Keratinocyte (primary cell): ENCODE data around the gene LRP1B. TPM values are rescaled to one million over a fixed set of nuclear protein-coding genes. Genes with fewer than 3 reads are reported as not detected.

ENCODE experiments used
- DNase-seq: peaks from one replicate; pipeline ENCODE4 v3.0.0-alpha.2; 2011; ENCODE audit warnings: low read depth, missing footprints, low spot score
- FAIRE-seq: peaks from 2 replicates; lab custom pipeline; 2011; peaks lifted over from hg19 to GRCh38; lab: Jason Lieb, UNC
- H2AFZ ChIP-seq: 2 replicates; pipeline ENCODE4 v1.6.0; 2012; ENCODE audit warnings: low read length, control low read depth, inconsistent platforms; ENCODE audit not compliant: control insufficient read depth
- H3K27ac ChIP-seq: 2 replicates; pipeline ENCODE4 v1.5.1; 2011; ENCODE audit warnings: low read length; ENCODE audit not compliant: control insufficient read depth, insufficient read depth
- H3K27me3 ChIP-seq: 3 replicates; pipeline ENCODE4 v1.6.0; 2011; ENCODE audit warnings: low read length; ENCODE audit not compliant: control insufficient read depth, insufficient read depth; ENCODE audit errors: extremely low read depth
- H3K36me3 ChIP-seq, 2 experiments: 2 replicates in 1 of 2; 3 replicates in 1 of 2; pipeline ENCODE4 v1.5.1; 2011; ENCODE audit warnings: low read length in 2 of 2, mild to moderate bottlenecking in 1 of 2; ENCODE audit not compliant: control insufficient read depth in 2 of 2, insufficient read depth in 2 of 2; ENCODE audit errors: extremely low read depth in 1 of 2
- H3K4me1 ChIP-seq: 3 replicates; pipeline ENCODE4 v1.5.1; 2011; ENCODE audit warnings: low read length; ENCODE audit not compliant: control insufficient read depth, insufficient read depth; ENCODE audit errors: extremely low read depth
- H3K4me2 ChIP-seq: 3 replicates; pipeline ENCODE4 v1.6.0; 2011; ENCODE audit warnings: low read depth, low read length; ENCODE audit not compliant: control insufficient read depth, insufficient read depth; ENCODE audit errors: extremely low read depth
- H3K4me3 ChIP-seq, 3 experiments: fragments of 200-600 bp in 1 of 3; sonication (generic) in 1 of 3; 2 replicates in 2 of 3; 3 replicates in 1 of 3; pipeline ENCODE4 v1.5.1; 2011 to 2016; ENCODE audit warnings: low read length in 3 of 3, mild to moderate bottlenecking in 3 of 3, control low read depth in 2 of 3, inconsistent platforms in 1 of 3, low read depth in 1 of 3, mixed read lengths in 1 of 3, mixed run types in 1 of 3, moderate library complexity in 1 of 3; ENCODE audit not compliant: control insufficient read depth in 2 of 3, insufficient read depth in 2 of 3; ENCODE audit errors: extremely low read depth in 1 of 3
- H3K79me2 ChIP-seq: 2 replicates; pipeline ENCODE4 v1.6.0; 2012; ENCODE audit warnings: low read length; ENCODE audit not compliant: control insufficient read depth, insufficient read depth
- H3K9ac ChIP-seq: 3 replicates; pipeline ENCODE4 v1.6.0; 2011; ENCODE audit warnings: low read length; ENCODE audit not compliant: control insufficient read depth, insufficient read depth; ENCODE audit errors: extremely low read depth
- H3K9me1 ChIP-seq: 3 replicates; pipeline ENCODE4 v1.6.0; 2011; ENCODE audit warnings: low read length; ENCODE audit not compliant: control insufficient read depth, insufficient read depth; ENCODE audit errors: extremely low read depth
- H3K9me3 ChIP-seq: 2 replicates; pipeline ENCODE4 v1.5.1; 2012; ENCODE audit warnings: low read depth, low read length; ENCODE audit not compliant: control insufficient read depth
- H4K20me1 ChIP-seq: 3 replicates; pipeline ENCODE4 v1.6.0; 2011; ENCODE audit warnings: low read length; ENCODE audit not compliant: control insufficient read depth, insufficient read depth; ENCODE audit errors: extremely low read depth
- EZH2 ChIP-seq: IDR thresholded peaks from one replicate; pipeline ENCODE4 v1.6.1; 2012; ENCODE audit warnings: inconsistent platforms, mild to moderate bottlenecking, low read length, moderate library complexity
- dilution Hi-C: fragments of 300-500 bp; cut with MboI; formaldehyde crosslinking; loops from one replicate; pipeline ENCODE4 v1.7.0; 2020; ENCODE audit warnings: low sequenced_read_pairs; ENCODE audit not compliant: extremely low pct_ligation_motif_present
- polyA plus RNA-seq, 5 experiments: library from polyadenylated mRNA; depleted of rRNA in 3 of 5; stranded (reverse) in 3 of 5; stranded (forward) in 1 of 5; unstranded in 1 of 5; fragments of >200 nt; gene quantifications; 1 replicate in 1 of 5; 2 replicates in 3 of 5; 3 replicates in 1 of 5; pipeline versions ENCODE4 v1.2.1 to v1.2.3, GENCODE V29; 2011 to 2012; ENCODE audit warnings: missing spikeins in 2 of 5, low read depth in 1 of 5, low replicate concordance in 1 of 5
- TF ChIP-seq, protein P1 (sequence below), 3 experiments: IDR thresholded peaks in 1 of 3; conservative IDR thresholded peaks in 1 of 3; optimal IDR thresholded peaks in 1 of 3; 2 replicates in 2 of 3; 3 replicates in 1 of 3; pipeline versions ENCODE3 to v1.5.1; 2011; ENCODE audit warnings: low read length in 3 of 3, mild to moderate bottlenecking in 3 of 3, moderate library complexity in 2 of 3, control low read depth in 1 of 3, inconsistent platforms in 1 of 3; ENCODE audit not compliant: insufficient read depth in 2 of 3; ENCODE audit errors: extremely low read depth in 1 of 3

The LRP1B gene
- polyA plus RNA-seq, 1 donor (not counting 4 experiments of a cell fraction or from before 2014, with no cell fraction given): not detected

DNA sequence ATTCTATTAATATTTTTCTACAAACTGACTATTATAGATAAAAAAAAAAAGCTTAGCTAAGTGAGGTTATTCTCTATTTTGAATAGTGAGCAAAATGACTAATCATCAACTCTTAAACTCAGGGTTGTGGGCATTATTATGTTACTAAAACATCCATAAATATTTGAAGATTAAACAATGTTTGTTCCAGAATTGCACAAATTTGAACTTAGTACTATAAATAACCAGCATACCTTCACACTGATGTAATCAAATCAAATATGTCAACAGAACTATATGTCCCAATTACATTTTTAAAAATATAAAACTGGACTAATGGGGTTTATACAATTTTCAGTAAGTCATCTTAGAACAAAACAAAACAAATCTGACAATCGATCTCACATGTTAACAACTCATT, 800.9 kb downstream of the LRP1B start:
- Histone ChIP-seq H3K9me1 (no peaks in the 10 kb centered on the region), H3K36me3 (no peaks in the 10 kb centered on the region), H3K27me3 (no peaks in the 10 kb centered on the region), H3K27ac (no peak overlapping the region), H3K4me2 (no peak overlapping the region), H3K4me1 (no peaks in the 10 kb centered on the region), H3K9me3 (no peaks in the 10 kb centered on the region), H3K4me3 (no peak overlapping the region), H3K9ac (no peak overlapping the region), H3K79me2 (no peaks in the 10 kb centered on the region), H4K20me1 (no peaks in the 10 kb centered on the region), H2AFZ (no peak overlapping the region)
- DNase-seq: no peak
- TF ChIP-seq, protein P1, sequence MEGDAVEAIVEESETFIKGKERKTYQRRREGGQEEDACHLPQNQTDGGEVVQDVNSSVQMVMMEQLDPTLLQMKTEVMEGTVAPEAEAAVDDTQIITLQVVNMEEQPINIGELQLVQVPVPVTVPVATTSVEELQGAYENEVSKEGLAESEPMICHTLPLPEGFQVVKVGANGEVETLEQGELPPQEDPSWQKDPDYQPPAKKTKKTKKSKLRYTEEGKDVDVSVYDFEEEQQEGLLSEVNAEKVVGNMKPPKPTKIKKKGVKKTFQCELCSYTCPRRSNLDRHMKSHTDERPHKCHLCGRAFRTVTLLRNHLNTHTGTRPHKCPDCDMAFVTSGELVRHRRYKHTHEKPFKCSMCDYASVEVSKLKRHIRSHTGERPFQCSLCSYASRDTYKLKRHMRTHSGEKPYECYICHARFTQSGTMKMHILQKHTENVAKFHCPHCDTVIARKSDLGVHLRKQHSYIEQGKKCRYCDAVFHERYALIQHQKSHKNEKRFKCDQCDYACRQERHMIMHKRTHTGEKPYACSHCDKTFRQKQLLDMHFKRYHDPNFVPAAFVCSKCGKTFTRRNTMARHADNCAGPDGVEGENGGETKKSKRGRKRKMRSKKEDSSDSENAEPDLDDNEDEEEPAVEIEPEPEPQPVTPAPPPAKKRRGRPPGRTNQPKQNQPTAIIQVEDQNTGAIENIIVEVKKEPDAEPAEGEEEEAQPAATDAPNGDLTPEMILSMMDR (optimal IDR thresholded peaks at IDR 0.05 in 1 of 3, IDR thresholded peaks at IDR 0.05 in 1 of 3, conservative IDR thresholded peaks at IDR 0.05 in 1 of 3; ENCODE audit: extremely low read depth in 1 of 3, insufficient read depth in 2 of 3, low read length in 3 of 3): no peak
- no peak for TF ChIP-seq EZH2
- FAIRE-seq: no peak
- dilution Hi-C loops: no loop called here

DNA sequence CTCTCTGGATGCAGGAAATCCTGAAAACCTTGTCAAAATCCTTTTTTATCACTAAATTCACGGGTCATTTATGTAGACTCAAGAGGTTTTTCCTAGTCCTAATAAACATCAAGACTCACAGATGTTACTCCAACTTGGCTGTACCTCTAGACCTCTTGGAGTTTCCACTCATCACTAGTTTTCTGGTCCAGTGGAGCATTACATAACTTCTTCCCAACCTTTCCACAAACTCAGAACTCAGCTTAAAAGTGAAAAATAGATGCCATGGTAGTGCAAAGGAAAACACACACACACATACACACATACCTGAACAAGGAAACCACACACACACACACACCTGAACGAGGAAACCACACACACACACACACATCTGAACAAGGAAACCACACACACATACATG, 807.2 kb downstream of the LRP1B start:
- Histone ChIP-seq H3K79me2 (no peaks in the 10 kb centered on the region), H3K4me2 (no peak overlapping the region), H2AFZ (no peak overlapping the region), H3K9me3 (no peaks in the 10 kb centered on the region), H4K20me1 (no peaks in the 10 kb centered on the region), H3K36me3 (no peaks in the 10 kb centered on the region), H3K27ac (no peak overlapping the region), H3K27me3 (no peaks in the 10 kb centered on the region), H3K9ac (no peak overlapping the region), H3K9me1 (no peaks in the 10 kb centered on the region), H3K4me1 (no peaks in the 10 kb centered on the region), H3K4me3 (no peak overlapping the region)
- dilution Hi-C loops: no loop called here
- DNase-seq (no peak), FAIRE-seq (no peak)
- TF ChIP-seq, protein P1 (optimal IDR thresholded peaks at IDR 0.05 in 1 of 3, IDR thresholded peaks at IDR 0.05 in 1 of 3, conservative IDR thresholded peaks at IDR 0.05 in 1 of 3; ENCODE audit: extremely low read depth in 1 of 3, insufficient read depth in 2 of 3, low read length in 3 of 3): no peak
- TF ChIP-seq EZH2: no peak
